H9 (cell line): ENCODE measurements around the gene GALNT17. TPM values are rescaled to one million over a fixed set of nuclear protein-coding genes. Genes with fewer than 3 reads are reported as not detected.
A peak's percentile ranks its signal among the peaks of the same experiment; 100 is the strongest.

Experiments used
- DNase-seq: peaks from one replicate; pipeline ENCODE4 v3.0.0-alpha.2; 2017
- H2AFZ ChIP-seq: one replicate; pipeline ENCODE4 v1.6.1; 2013; ENCODE audit warnings: mild to moderate bottlenecking, low read length, control low read depth, moderate library complexity
- H2AK5ac ChIP-seq: 2 replicates; pipeline ENCODE4 v1.6.1; 2013; ENCODE audit warnings: low read length, control low read depth, mixed read lengths; ENCODE audit not compliant: insufficient read length
- H2BK120ac ChIP-seq: one replicate; pipeline ENCODE4 v1.6.1; 2013; ENCODE audit warnings: low read depth, mild to moderate bottlenecking, low read length, control low read depth, inconsistent platforms; ENCODE audit not compliant: poor library complexity, severe bottlenecking
- H2BK12ac ChIP-seq: 2 replicates; pipeline ENCODE4 v1.6.1; 2013; ENCODE audit warnings: low read length, control low read depth, mixed read lengths, low read depth; ENCODE audit not compliant: insufficient read length
- H2BK15ac ChIP-seq: 2 replicates; pipeline ENCODE4 v1.6.1; 2013; ENCODE audit warnings: low read depth, low read length, control low read depth
- H2BK20ac ChIP-seq: one replicate; pipeline ENCODE4 v1.6.1; 2013; ENCODE audit warnings: low read depth, mild to moderate bottlenecking, low read length, control low read depth, inconsistent platforms; ENCODE audit not compliant: poor library complexity, severe bottlenecking
- H2BK5ac ChIP-seq: 2 replicates; pipeline ENCODE4 v1.6.1; 2013; ENCODE audit warnings: low read length, control low read depth, mixed read lengths; ENCODE audit not compliant: insufficient read length
- H3K14ac ChIP-seq: 2 replicates; pipeline ENCODE4 v1.6.1; 2013; ENCODE audit warnings: low read length, control low read depth; ENCODE audit not compliant: insufficient read depth
- H3K18ac ChIP-seq: 2 replicates; pipeline ENCODE4 v1.6.1; 2013; ENCODE audit warnings: low read depth, mild to moderate bottlenecking, mixed read lengths, low read length, control low read depth; ENCODE audit not compliant: insufficient read length
- H3K23ac ChIP-seq: 2 replicates; pipeline ENCODE4 v1.6.1; 2013; ENCODE audit warnings: low read length, control low read depth, mixed read lengths, low read depth; ENCODE audit not compliant: insufficient read length
- H3K23me2 ChIP-seq: 2 replicates; pipeline ENCODE4 v1.6.1; 2013; ENCODE audit warnings: low read depth, mild to moderate bottlenecking, mixed read lengths, low read length, control low read depth; ENCODE audit not compliant: insufficient read length, poor library complexity, severe bottlenecking
- H3K27ac ChIP-seq: 2 replicates; pipeline ENCODE4 v1.5.1; 2013; ENCODE audit warnings: low read length, control low read depth, mixed read lengths, low read depth; ENCODE audit not compliant: insufficient read length
- H3K27me3 ChIP-seq: 2 replicates; pipeline ENCODE4 v1.6.1; 2013; ENCODE audit warnings: low read length, control low read depth, inconsistent platforms; ENCODE audit not compliant: insufficient read depth
- H3K4ac ChIP-seq: 2 replicates; pipeline ENCODE4 v1.6.1; 2013; ENCODE audit warnings: low read depth, mild to moderate bottlenecking, control low read depth, inconsistent platforms, low read length, moderate library complexity
- H3K4me1 ChIP-seq: 2 replicates; pipeline ENCODE4 v1.6.1; 2013; ENCODE audit warnings: low read length, control low read depth, inconsistent platforms; ENCODE audit not compliant: insufficient read depth
- H3K4me2 ChIP-seq: 2 replicates; pipeline ENCODE4 v1.6.1; 2013; ENCODE audit warnings: low read length, control low read depth, mixed read lengths; ENCODE audit not compliant: insufficient read length, insufficient read depth
- H3K56ac ChIP-seq: 2 replicates; pipeline ENCODE4 v1.6.1; 2013; ENCODE audit warnings: low read depth, mild to moderate bottlenecking, mixed read lengths, low read length, control low read depth; ENCODE audit not compliant: insufficient read length
- H3K79me1 ChIP-seq: 2 replicates; pipeline ENCODE4 v1.6.1; 2013; ENCODE audit warnings: low read depth, mild to moderate bottlenecking, moderate library complexity, low read length, control low read depth, inconsistent platforms; ENCODE audit not compliant: insufficient read depth, poor library complexity, severe bottlenecking
- H3K79me2 ChIP-seq: 2 replicates; pipeline ENCODE4 v1.6.1; 2013; ENCODE audit warnings: low read length, control low read depth, inconsistent platforms; ENCODE audit not compliant: insufficient read depth
- H3K9ac ChIP-seq: 2 replicates; pipeline ENCODE4 v1.6.1; 2013; ENCODE audit warnings: low read length, control low read depth, mixed read lengths; ENCODE audit not compliant: insufficient read length; ENCODE audit errors: extremely low read depth
- H3K9me3 ChIP-seq: one replicate; pipeline ENCODE4 v1.6.1; 2013; ENCODE audit warnings: low read depth, low read length, inconsistent platforms; ENCODE audit not compliant: control insufficient read depth
- H3T11ph ChIP-seq: one replicate; pipeline ENCODE4 v1.6.1; 2013; ENCODE audit warnings: mild to moderate bottlenecking, low read length, control low read depth, inconsistent platforms
- H4K20me1 ChIP-seq: one replicate; pipeline ENCODE4 v1.6.1; 2013; ENCODE audit not compliant: control insufficient read depth, insufficient read length, insufficient read depth
- H4K5ac ChIP-seq: 2 replicates; pipeline ENCODE4 v1.6.1; 2013; ENCODE audit warnings: low read depth, mild to moderate bottlenecking, mixed read lengths, low read length, control low read depth; ENCODE audit not compliant: insufficient read length
- H4K8ac ChIP-seq: replicated peaks from 2 replicates; pipeline ENCODE4 v1.6.1; 2013; ENCODE audit warnings: low read length, control low read depth, mixed read lengths, low read depth; ENCODE audit not compliant: insufficient read length
- H4K91ac ChIP-seq: 2 replicates; pipeline ENCODE4 v1.6.1; 2013; ENCODE audit warnings: low read depth, mild to moderate bottlenecking, moderate library complexity, mixed read lengths, low read length, control low read depth; ENCODE audit not compliant: insufficient read length
- H3K27ac Mint-ChIP-seq, 3 experiments: 2 replicates in 2 of 3; 3 replicates in 1 of 3; pipeline ENCODE4 v1.8.0; 2020 to 2021; ENCODE audit warnings: mixed read lengths in 3 of 3, mild to moderate bottlenecking in 1 of 3, moderate library complexity in 1 of 3
- H3K27me3 Mint-ChIP-seq: 2 replicates; pipeline ENCODE4 v1.8.0; 2021; ENCODE audit warnings: low read depth, mild to moderate bottlenecking, moderate library complexity, mixed read lengths
- H3K36me3 Mint-ChIP-seq, 3 experiments: 2 replicates in 2 of 3; 3 replicates in 1 of 3; pipeline ENCODE4 v1.8.0; 2020 to 2021; ENCODE audit warnings: low read depth in 3 of 3, mixed read lengths in 3 of 3; ENCODE audit not compliant: insufficient read depth in 1 of 3
- H3K4me1 Mint-ChIP-seq, 2 experiments: 2 replicates each; pipeline ENCODE4 v1.8.0; 2020; ENCODE audit warnings: mixed read lengths in 2 of 2
- H3K4me3 Mint-ChIP-seq, 2 experiments: 2 replicates in 1 of 2; 3 replicates in 1 of 2; pipeline ENCODE4 v1.8.0; 2020 to 2021; ENCODE audit warnings: mild to moderate bottlenecking in 2 of 2, mixed read lengths in 2 of 2, moderate library complexity in 1 of 2
- H3K9me3 Mint-ChIP-seq, 2 experiments: 2 replicates in 1 of 2; 3 replicates in 1 of 2; pipeline ENCODE4 v1.8.0; 2020; ENCODE audit warnings: mild to moderate bottlenecking in 2 of 2, mixed read lengths in 2 of 2, moderate library complexity in 1 of 2
- CTCF ChIP-seq: fragments of 200-600 bp; sonication (generic); conservative IDR thresholded peaks from 3 replicates; pipeline ENCODE4 v1.8.0; 2021; ENCODE audit warnings: antibody characterized with exemption, mild to moderate bottlenecking
- WGBS: extraction: QIAGEN DNeasy Blood & Tissue Kit; methylation state at CpG from one replicate; pipeline ENCODE4 v1.1.7; 2013; ENCODE audit warnings: missing lambda C conversion rate, low lambda C conversion rate, mixed read lengths; ENCODE audit not compliant: insufficient read length; ENCODE audit errors: extremely low coverage; 5-methylcytosine and 5-hydroxymethylcytosine counted together
- total RNA-seq: library from RNA; stranded (reverse); gene quantifications from 2 replicates; pipeline ENCODE4 v1.2.1, GENCODE V29; 2021

Gene GALNT17
- total RNA-seq, 1 experiment from 2014 or later, result 43.2 TPM

GRCh38 chr7:71404726-71405345 lies 272.9 kb downstream of the GALNT17 start:
- Mint-ChIP-seq H3K4me1 (peaks cover 21 to 31% of the 10 kb centered on the region in 2 experiments), H3K9me3 (peaks cover 8 to 23% of the 10 kb centered on the region in 2 experiments), H3K36me3 (peaks cover 42 to 45% (median 45%) of the 10 kb centered on the region in 3 experiments), H3K4me3 (no peak overlapping the region), H3K27me3 (no peaks in the 10 kb centered on the region), H3K27ac (no peak overlapping the region)
- no peaks in the 10 kb centered on the region for H3K27me3 ChIP-seq
- no peak overlapping the region for H3K56ac ChIP-seq
- H3K14ac ChIP-seq, result no peak overlapping the region
- H4K8ac ChIP-seq, result no peak overlapping the region
- H3K4ac ChIP-seq, result no peak overlapping the region
- WGBS, result no CpG with 5 or more reads among the region's 2 CpGs
- H3K27ac ChIP-seq, result no peak overlapping the region
- no peak overlapping the region for H3K9ac ChIP-seq
- no peak overlapping the region for H2BK120ac ChIP-seq
- H3K23me2 ChIP-seq, result no peaks in the 10 kb centered on the region
- DNase-seq, result no peak
- no peak overlapping the region for H4K91ac ChIP-seq
- no peak overlapping the region for H2BK5ac ChIP-seq
- no peak for TF ChIP-seq CTCF
- H2BK20ac ChIP-seq, result no peak overlapping the region
- no peaks in the 10 kb centered on the region for H3K4me1 ChIP-seq
- peak overlapping the region; percentile 41 for H2AK5ac ChIP-seq
- no peaks in the 10 kb centered on the region; the same call in 1 of the 2 replicates for H3K79me2 ChIP-seq
- H3K23ac ChIP-seq, result no peak overlapping the region
- no peaks in the 10 kb centered on the region for H3K9me3 ChIP-seq
- no peak overlapping the region for H3K4me2 ChIP-seq
- H4K5ac ChIP-seq, result no peak overlapping the region
- no peaks in the 10 kb centered on the region for H4K20me1 ChIP-seq
- no peak overlapping the region for H3K18ac ChIP-seq
- no peaks in the 10 kb centered on the region for H3K79me1 ChIP-seq
- no peak overlapping the region for H2AFZ ChIP-seq
- H2BK12ac ChIP-seq, result no peak overlapping the region
- no peak overlapping the region for H2BK15ac ChIP-seq
- no peak overlapping the region for H3T11ph ChIP-seq
